Measurements from ENCODE around the gene SCAMP1. TPM values are rescaled to one million over a fixed set of nuclear protein-coding genes. Genes with fewer than 3 reads are reported as not detected.

Gene SCAMP1
- total and polyA plus RNA-seq, 10 donors: 3.7 to 28.2 (median 21.7) TPM

DNA sequence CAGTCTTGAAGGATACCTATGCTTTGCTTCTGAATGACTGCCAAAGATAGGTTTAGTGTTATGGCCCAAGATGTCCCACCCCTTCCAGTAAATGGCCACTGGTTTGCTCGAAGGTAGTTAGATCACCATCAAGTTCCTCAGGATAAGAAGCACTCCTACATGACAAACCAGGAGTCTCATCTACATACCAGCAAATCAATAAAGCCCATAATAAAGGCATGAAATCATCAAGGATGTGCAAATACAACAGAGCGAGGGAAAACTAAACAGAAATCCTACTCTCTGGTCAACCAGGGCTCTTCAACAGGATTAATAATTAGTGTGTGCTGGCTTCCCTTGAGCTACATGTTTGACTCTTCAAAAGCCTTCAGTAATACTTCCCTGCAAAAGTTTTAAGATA lies 147.1 kb downstream of the SCAMP1 start:
- Histone ChIP-seq H3K36me3 (no peaks in the 10 kb centered on the region), H3K27ac (no peak overlapping the region), H3K4me3 (no peak overlapping the region), H3K27me3 (replicated peaks in 1 of 7) (peaks cover 0 to 17% (median 0%) of the 10 kb centered on the region in 7 donors), H3K4me1 (peaks cover 9 to 61% (median 31%) of the 10 kb centered on the region in 6 donors), H3K9me3 (no peaks in the 10 kb centered on the region)
- TF ChIP-seq POLR2A (IDR thresholded peaks at IDR 0.05) (no peak), POLR2AphosphoS5 (IDR thresholded peaks at IDR 0.05) (no peak)
- TF ChIP-seq, protein P1, sequence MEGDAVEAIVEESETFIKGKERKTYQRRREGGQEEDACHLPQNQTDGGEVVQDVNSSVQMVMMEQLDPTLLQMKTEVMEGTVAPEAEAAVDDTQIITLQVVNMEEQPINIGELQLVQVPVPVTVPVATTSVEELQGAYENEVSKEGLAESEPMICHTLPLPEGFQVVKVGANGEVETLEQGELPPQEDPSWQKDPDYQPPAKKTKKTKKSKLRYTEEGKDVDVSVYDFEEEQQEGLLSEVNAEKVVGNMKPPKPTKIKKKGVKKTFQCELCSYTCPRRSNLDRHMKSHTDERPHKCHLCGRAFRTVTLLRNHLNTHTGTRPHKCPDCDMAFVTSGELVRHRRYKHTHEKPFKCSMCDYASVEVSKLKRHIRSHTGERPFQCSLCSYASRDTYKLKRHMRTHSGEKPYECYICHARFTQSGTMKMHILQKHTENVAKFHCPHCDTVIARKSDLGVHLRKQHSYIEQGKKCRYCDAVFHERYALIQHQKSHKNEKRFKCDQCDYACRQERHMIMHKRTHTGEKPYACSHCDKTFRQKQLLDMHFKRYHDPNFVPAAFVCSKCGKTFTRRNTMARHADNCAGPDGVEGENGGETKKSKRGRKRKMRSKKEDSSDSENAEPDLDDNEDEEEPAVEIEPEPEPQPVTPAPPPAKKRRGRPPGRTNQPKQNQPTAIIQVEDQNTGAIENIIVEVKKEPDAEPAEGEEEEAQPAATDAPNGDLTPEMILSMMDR (IDR thresholded peaks at IDR 0.05 in 8 of 11, conservative IDR thresholded peaks at IDR 0.05 in 3 of 11): no peak
- 73 to 92% (median 80%) methylated on average over 2 of the region's 2 CpGs for WGBS, 5 donors
- intact Hi-C loops (cut with DNase I; ENCODE audit: low total_unique reads): no loop called here
- no peak for DNase-seq

DNA sequence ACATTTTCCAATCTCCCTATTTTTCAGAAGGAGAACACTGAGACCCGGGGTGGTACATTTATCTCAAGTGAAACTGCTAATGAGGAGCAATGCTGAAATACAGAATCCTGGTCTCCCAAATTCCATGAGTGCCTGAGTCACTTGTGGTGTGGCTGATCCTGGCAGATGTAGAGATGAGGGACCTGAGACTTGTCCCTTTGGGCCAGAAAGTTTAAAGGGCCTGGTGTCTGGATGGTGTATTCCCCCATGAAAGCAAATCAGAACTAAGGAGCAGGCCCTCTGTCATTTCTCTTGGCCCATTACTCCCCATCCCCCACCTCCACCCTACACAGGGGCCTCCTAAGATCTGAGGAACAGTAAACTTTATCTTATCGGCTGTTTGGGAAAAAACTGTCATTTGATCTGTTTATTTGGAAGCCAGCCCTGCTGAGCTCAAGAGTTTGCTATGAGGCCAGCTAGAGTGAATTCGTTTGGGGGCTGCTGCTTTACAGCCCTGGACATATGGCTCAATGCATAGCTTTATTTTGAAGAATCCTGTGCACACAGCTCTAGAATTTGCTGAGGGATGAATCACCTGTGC lies 147.9 kb downstream of the SCAMP1 start:
- peaks cover 9 to 59% (median 31%) of the 10 kb centered on the region in 6 donors for H3K4me1 ChIP-seq
- no peak overlapping the region for H3K27ac ChIP-seq
- intact Hi-C loops (cut with DNase I; ENCODE audit: low total_unique reads): no loop called here
- no peaks in the 10 kb centered on the region for H3K9me3 ChIP-seq
- no peak for TF ChIP-seq POLR2AphosphoS5 (IDR thresholded peaks at IDR 0.05)
- TF ChIP-seq POLR2A (IDR thresholded peaks at IDR 0.05): no peak
- TF ChIP-seq, protein P1 (IDR thresholded peaks at IDR 0.05 in 8 of 11, conservative IDR thresholded peaks at IDR 0.05 in 3 of 11): no peak
- 40 to 49% (median 47%) methylated on average over 3 of the region's 3 CpGs for WGBS, 5 donors
- no peaks in the 10 kb centered on the region for H3K36me3 ChIP-seq
- H3K27me3 ChIP-seq (replicated peaks in 1 of 7): peaks cover 0 to 17% (median 0%) of the 10 kb centered on the region in 7 donors
- DNase-seq: no peak
- peak overlapping the region in 1 of 8 donors; percentile 48 for H3K4me3 ChIP-seq

DNA sequence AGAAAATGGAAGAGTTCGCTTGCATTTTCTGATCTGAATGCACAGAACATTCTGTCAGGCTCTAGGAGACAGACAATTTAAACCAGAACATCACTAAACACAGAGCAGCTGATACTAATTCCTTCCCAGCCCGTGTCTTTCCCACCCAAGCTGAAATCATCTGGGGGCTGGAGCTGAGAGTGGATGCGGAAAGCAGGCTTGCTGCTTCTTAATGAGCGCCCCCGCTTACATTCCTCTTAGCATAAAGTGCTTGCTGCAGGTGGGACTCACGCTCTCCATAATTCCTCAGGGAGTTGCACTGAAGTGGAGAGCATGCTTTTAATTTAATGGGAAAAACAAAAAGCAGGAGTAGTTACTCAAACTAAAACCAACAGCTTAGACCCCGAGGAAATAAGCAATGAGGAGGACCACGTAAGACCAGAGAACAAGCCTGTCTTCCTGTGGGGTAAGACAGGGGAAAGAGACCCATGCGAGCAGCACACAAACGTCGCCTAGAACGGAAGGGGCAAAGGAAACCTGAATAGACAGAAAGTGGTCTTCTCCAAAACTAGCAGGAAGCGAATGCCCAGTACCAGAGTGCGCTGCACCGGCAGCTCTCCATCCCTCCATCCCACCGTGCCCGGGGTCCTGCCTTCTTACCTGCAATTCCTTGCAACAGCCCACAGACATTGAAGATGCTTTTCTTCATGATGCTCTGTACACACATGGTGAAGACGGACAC lies 148.9 kb downstream of the SCAMP1 start:
- no peaks in the 10 kb centered on the region for H3K36me3 ChIP-seq
- peaks cover 0 to 17% (median 0%) of the 10 kb centered on the region in 7 donors for H3K27me3 ChIP-seq (replicated peaks in 1 of 7)
- H3K4me3 ChIP-seq: peak overlapping the region; percentile 31 to 70 (median 48)
- WGBS, 5 donors: 31 to 50% (median 38%) methylated on average over 18 of the region's 18 CpGs
- TF ChIP-seq POLR2AphosphoS5 (IDR thresholded peaks at IDR 0.05) (no peak), POLR2A (IDR thresholded peaks at IDR 0.05) (no peak)
- TF ChIP-seq, protein P1 (IDR thresholded peaks at IDR 0.05 in 8 of 11, conservative IDR thresholded peaks at IDR 0.05 in 3 of 11): no peak
- peak overlapping the region in 2 of 8 donors; percentile 52 to 68 for H3K27ac ChIP-seq
- intact Hi-C loops (cut with DNase I; ENCODE audit: low total_unique reads): no loop called here
- DNase-seq: no peak
- no peaks in the 10 kb centered on the region for H3K9me3 ChIP-seq
- peaks cover 9 to 55% (median 31%) of the 10 kb centered on the region in 6 donors for H3K4me1 ChIP-seq

Data from spleen (tissue), 11 donors.